Right hindlimb (tissue), 1 donor: ENCODE results near the gene GRM4.
"Not testable (repeated sequence)": the region's sequence is repeated elsewhere in the genome, so short reads cannot be mapped to it uniquely, and the experiment has no call there.

ENCODE experiments used
- DNase-seq: peaks from one replicate; pipeline ENCODE4 v3.0.0-alpha.2; 2018

GRM4 gene

GRCh38 chr6:34146021-34146782 is at the start of gene GRM4:
GRM4 (minus strand) TSS chr6:34146087; CDS start chr6:34133496, 12,591 bp downstream.
- peak; percentile 14 for DNase-seq

DNA sequence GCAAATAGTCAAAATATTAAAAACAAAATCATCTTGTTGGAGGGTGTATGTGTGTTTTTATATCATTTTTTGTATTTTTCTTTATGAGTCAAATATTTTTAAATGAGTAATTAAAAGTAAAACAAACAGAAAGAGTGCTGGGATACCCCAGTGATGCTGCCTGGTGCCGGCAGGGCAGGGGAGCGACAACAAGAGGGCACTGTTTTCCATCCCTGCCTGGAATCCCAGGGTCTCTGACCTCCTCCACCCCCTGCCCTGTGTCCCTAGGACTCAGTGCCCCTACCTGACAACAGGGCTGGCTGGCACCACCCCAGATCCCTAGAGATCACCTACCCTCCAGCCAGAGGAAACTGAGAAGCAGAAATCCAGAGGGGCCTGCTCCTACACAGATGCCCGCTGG is 48.9 kb upstream of the GRM4 start:
- DNase-seq: no peak

DNA sequence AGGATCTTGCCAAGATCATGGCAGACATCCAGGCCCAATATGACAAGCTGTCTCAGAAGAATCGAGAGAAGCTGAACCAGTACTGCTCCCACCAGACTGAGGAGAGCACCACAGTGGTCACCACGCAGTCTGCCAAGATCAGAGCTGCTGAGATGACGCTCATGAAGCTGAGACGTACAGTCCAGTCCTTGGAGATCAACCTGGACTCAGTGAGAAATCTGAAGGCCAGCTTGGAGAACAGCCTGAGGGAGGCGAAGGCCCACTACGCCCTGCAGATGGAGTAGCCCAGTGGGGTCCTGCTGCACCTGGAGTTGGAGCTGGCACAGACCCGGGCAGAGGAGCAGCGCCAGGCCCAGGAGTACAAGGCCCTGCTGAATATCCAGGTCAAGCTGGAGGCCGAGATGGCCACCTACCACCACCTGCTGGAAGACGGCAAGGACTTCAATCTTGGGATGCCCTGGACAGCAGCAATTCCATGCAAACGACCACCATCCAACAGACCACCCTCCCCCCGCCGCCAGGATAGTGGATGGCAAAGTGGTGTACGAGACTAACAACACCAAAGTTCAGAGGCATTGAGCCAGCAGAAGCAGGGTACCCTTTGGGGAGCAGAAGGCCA is 44.7 kb upstream of the GRM4 start:
- DNase-seq: no peak

DNA sequence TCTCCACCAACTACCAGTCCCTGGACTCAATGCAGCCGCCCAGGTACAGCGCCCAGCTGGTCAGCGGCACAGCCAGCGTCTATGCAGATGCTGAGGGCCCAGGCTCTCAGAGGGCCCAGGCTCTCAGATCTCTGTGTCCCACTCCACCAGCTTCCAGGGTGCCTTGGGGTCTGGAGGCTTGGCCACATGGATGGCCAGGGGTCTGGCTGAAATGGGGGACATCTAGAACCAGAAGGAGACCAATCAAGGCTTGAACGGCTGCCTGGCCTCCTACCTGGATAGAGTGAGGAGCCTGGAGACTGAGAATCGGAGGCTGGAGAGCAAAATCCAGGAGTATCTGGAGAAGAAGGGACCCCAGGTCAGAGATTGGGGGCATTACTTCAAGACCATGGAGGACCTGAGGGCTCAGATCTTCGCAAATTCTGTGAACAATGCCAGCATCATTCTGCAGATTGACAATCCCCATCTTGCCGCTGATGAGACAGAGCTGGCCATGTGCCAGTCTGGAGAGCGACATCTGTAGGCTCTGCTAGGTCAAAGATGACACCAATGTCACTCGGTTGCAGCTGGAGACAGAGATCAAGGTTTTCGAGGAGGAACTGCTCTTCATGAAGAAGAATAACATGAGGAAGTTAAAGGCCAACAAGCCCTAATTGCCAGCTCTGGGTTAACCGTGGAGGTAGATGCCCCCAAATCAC is 44.1 kb upstream of the GRM4 start:
- DNase-seq: no peak

DNA sequence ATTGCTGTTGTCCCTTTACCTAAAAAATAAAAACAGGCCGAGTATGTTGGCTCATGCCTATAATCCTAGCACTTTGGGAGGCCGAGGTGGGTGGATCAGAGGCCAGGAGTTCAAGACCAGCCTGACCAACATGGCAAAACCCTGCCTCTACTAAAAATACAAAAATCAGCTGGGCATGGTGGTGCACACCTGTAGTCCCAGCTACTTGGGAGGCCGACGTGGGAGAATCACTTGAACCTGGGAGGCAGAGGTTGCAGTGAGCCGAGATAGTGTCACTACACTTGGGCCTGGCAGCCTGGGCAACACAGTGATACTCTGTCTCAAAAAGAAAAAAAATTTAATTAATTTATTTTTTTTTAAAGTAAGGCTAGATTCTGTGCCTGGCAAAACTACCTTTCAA is 38.8 kb upstream of the GRM4 start:
- DNase-seq: not testable (repeated sequence)

DNA sequence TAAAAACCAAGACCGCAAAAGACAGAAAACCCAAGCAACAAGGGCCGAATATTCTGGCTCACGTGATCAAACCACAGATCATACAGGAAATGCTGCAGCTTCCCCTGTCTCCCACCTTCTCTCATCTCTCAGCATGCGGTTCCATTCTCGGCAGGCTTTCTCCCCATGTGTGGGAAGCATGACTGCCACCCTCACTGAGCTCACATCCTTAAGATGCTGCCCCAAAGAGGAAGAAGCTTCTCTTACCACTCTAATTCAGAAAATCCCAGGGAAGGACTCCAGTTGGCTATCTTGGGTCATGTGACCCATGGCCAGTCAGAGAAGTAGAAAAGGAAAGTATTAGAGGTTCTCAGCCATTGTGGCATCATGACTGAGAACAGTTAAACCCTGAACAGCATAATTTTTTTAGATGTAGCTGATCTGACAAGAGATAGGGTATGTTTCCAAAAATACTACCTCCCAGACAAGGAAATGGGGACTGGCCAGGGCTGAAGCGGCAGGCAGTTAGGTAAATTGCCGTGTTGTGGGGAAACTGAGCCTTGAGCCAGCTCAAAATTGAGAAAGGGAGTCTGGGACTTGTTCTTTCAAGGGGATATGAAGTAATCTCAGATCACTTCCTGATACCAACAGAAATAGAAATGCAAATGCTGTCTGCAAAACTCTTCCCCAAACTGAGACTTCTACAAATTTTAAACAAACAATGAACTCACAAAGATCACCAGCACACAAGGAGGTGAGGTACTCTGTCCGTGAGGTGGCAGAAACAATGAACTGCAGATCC is 37.1 kb upstream of the GRM4 start:
- DNase-seq: no peak

DNA sequence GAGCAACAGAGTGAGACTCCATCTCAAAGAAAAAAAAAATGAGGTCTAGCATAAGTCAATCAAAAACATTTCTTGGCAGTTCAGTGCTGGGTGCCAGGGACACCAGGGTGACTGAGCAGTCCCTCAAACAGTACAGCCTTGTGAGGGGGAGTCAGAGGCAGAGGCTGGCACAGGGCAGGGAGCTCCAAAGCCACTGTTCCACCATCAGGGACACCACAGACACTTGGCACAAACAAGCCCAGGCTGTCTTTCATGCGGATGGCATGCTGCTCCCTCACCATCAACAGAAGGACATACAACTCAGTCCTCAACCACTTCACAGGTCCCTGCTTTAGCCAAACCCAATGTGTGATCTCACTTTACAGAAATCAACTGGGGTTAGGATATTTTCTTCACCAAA is 36.0 kb upstream of the GRM4 start:
- DNase-seq: no peak

GRCh38 chr6:34179106-34179720 is 33.3 kb upstream of the GRM4 start:
- no peak for DNase-seq

DNA sequence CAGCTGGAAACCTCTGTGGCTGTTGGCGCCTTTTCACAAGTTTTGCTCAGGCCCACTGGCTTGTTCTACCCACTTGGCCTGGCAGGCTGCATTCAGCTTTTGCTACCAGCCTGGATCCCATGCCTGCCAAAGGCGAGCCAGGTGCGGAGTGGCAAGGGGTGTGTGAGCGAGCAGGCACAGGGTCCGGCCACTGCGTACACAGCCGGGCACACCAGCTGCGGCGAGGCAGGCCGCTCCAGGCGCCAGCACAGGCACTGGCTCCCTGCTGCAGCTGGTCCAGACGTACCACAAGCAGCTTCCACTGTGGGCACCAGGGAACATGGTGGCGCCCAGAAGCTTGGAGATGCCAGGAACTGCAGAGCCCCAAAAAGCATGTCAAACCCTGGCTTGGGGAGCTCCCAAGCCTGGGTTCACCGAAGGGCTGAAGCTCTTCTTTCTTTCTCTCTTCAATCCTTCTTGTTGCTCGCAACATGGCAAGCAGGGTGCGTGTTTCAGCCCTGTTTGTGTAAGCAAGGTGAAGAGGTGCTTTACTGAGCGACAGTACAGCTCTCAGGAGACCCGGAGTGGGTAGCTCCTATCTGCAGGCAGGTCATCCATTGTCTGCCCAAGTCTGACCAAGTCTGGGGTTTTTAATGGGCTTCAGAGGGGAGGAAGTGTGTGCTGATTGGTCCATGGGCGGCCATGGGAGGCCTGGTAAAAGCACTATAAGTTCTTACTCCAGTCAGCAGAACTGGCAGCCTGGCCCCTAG is 32.6 kb upstream of the GRM4 start:
- DNase-seq: no peak

GRCh38 chr6:34177181-34177591 is 31.3 kb upstream of the GRM4 start:
- no peak for DNase-seq

DNA sequence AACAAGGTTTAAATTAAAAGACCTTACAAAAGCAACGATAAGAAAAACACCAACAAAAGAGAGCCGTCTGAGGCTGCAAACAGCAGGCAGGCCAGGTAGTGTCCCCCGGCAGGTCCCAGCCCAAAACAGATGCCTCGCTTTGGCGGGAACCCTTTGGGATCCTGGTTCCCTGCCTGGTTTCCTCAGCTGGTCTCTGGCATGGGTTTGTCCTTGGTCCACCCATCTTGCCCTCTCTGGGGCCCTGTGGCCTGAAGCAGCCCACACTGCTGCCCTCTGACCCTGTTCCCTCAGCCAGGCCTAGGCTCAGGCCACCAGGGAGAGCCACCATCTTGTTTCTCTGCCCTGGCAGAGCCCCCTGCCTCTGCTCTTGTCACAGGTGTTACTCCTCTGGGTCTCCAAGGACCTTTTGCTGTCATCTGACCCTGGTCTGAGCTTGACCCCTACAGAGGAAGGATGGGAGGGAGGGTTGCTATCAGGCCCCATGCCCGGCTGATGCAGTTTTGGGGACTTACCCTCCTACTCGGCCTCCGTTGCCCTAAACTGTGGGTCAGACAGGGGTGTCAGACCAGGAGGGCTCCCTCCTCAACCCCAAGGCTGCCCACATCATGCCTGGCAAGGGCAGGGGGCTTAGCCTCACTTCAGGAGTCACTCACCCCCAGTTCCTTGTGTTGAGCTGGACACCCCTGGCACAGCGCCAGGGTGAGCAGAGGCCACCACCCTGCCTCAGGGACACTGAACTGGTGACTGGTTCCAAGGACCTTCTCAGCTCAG is 30.6 kb upstream of the GRM4 start:
- DNase-seq: no peak

DNA sequence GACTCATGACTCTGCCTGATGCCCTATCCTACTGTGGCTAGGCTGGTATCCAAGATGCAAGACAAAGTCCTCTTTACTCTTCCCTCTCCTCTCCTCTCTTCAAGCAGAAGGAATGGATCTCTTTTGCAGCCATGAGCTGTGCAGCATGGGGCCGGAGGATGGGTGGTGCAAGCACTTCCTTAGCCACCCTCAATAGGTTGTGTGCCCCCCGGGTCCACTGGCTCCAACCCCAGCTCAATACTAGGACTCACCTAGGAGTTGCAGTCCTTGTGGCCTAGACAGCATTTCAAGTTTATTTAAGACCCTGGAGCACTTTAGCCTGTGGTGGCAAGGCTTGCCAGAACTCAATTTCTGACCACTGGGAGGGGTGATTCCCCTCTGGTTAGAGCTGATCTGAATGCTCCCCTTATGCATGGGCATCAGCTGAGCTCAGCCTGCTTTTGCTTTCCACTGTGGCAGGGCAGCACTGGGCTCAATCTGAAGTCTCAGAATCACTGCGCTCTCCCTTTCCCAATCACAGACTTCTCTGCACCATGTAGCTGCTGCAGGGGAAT is 29.0 kb upstream of the GRM4 start:
- no peak for DNase-seq

DNA sequence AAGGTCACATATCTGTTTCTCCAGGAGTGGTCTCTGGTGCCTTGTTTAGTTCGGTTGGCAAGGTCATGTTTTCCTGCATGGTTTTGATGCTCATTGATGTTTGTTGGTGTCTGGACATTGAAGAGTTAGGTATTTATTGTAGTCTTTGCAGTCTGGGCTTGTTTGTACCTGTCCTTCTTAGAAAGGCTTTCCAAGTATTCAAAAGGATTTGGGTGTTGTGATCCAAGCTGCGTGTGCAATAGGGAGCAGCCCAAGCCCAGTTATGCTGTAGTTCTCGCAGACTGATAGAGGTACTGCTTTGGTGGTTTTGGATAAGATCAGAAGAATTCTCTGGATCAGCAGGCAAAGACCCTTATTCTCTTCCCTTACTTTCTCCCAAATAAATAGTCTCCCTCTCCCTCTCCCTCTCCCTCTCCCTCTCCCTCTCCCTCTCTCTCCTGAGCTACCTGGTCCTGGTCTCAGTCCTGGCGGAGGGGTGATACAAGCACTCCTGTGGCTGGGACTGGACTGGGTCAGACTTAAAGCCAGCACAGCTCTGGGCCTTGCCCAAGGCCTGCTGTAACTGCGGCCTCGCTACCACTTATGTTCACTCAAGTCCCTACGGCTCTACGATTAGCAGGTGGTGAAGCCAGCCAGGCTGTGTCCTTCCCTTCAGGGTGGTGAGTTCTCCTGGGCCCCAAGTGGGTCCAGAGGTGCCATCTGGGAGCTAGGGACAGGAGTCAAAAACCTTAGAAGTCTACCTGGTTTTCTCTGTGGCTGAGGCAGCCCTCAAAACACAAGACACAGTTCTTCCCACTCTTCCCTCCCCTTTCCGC is 27.3 kb upstream of the GRM4 start:
- no peak for DNase-seq

GRCh38 chr6:34170346-34170745 is 24.5 kb upstream of the GRM4 start:
- DNase-seq: no peak

DNA sequence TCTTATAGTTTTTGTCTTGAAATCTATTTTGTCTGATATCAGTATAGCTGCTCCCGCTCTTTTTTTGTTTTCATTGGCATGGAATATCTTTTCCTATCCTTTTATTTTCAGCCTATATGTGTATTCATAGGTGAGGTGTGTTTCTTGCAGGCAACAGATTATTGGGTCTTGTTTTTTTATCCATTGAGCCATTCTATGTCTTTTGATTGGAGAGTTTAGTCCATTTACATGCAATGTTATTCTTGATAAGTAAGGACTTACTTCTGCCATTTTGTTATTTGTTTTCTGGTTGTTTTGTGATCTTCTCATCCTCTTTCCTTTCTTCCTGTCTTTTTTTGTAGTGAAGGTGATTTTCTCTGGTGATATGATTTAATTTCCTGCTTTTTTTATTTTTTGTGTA is 24.0 kb upstream of the GRM4 start:
- no peak for DNase-seq

- no peak for DNase-seq
These were observed 16.1 kb upstream of the GRM4 start for GRCh38 chr6:34161857-34162515.

GRCh38 chr6:34159844-34160243 is 14.0 kb upstream of the GRM4 start:
- DNase-seq: no peak

DNA sequence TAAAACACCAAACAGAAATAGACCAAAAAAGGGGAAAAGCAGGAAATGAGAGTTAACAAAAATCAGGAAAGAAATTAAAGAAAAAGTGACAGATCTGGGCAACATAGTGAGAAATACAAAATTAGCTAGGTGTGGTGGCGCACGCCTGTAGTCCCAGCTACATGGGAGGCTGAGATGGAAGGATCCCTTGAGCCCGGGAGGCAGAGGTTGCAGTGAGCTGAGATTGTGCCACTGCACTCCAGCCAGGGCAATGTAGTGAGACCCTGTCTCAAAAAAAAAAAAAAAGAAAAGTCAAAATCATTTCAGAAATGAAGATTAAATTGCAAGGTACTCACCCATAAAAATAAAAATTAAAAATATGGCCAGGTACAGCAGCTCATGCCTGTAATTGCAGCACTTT is 13.0 kb upstream of the GRM4 start:
- no peak for DNase-seq

GRCh38 chr6:34157851-34158250 is 12.0 kb upstream of the GRM4 start:
- no peak for DNase-seq
